Stimulated activated CD8-positive, alpha-beta memory T cell treated with anti-CD3 and anti-CD28 coated beads, Interleukin-15, amount 100 ng/mL, for 24 hours (primary cell): ENCODE measurements around the gene RFX2.
"Not testable (repeated sequence)": the region's sequence is repeated elsewhere in the genome, so short reads cannot be mapped to it uniquely, and the experiment has no call there.

Source experiments
- DNase-seq: peaks from one replicate; pipeline ENCODE4 v3.0.0-alpha.2; 2020; ENCODE audit warnings: low read depth

RFX2 gene

GRCh38 chr19:6074709-6075403 lies 35.4 kb downstream of the RFX2 start:
- no peak for DNase-seq

- no peak for DNase-seq
Measured at GRCh38 chr19:6073858-6074708, 36.2 kb downstream of the RFX2 start.

GRCh38 chr19:6073233-6073632 lies 37.1 kb downstream of the RFX2 start:
- not testable (repeated sequence) for DNase-seq

- DNase-seq, result no peak
Measured at GRCh38 chr19:6071875-6072274, 38.4 kb downstream of the RFX2 start.

GRCh38 chr19:6070720-6071485 lies 39.4 kb downstream of the RFX2 start:
- no peak for DNase-seq

- DNase-seq, result no peak
Measured at GRCh38 chr19:6070207-6070681, 40.1 kb downstream of the RFX2 start.

- DNase-seq, result no peak
Measured at GRCh38 chr19:6069268-6069791, 41.0 kb downstream of the RFX2 start.

- DNase-seq, result no peak
Measured at GRCh38 chr19:6068711-6069110, 41.6 kb downstream of the RFX2 start.

- DNase-seq, result no peak
Measured at GRCh38 chr19:6067975-6068374, 42.3 kb downstream of the RFX2 start.

- no peak for DNase-seq
Measured at GRCh38 chr19:6066661-6067646, 43.3 kb downstream of the RFX2 start.

GRCh38 chr19:6065685-6066374 lies 44.5 kb downstream of the RFX2 start:
- no peak for DNase-seq

- DNase-seq, result no peak
Measured at GRCh38 chr19:6064336-6065073, 45.8 kb downstream of the RFX2 start.

- DNase-seq, result no peak
Measured at GRCh38 chr19:6063576-6064335, 46.5 kb downstream of the RFX2 start.

- no peak for DNase-seq
Measured at GRCh38 chr19:6062961-6063575, 47.2 kb downstream of the RFX2 start.

- no peak for DNase-seq
Measured at GRCh38 chr19:6062274-6062673, 48.0 kb downstream of the RFX2 start.

- no peak for DNase-seq
Measured at GRCh38 chr19:6061376-6062130, 48.7 kb downstream of the RFX2 start.

- DNase-seq, result no peak
Measured at GRCh38 chr19:6060600-6061375, 49.5 kb downstream of the RFX2 start.
